Lung (tissue), 12 donors: ENCODE results near the gene CYSLTR2. TPM values are rescaled to one million over a fixed set of nuclear protein-coding genes. Genes with fewer than 3 reads are reported as not detected.
A peak's percentile ranks its signal among the peaks of the same experiment; 100 is the strongest.

Experiments used
- ATAC-seq: fragments of 200-7000 bp; cut with Tn5 transposase; one replicate; pipeline ENCODE4 v1.9.1; 2020; ENCODE audit warnings: moderate number of reproducible peaks; ENCODE audit not compliant: insufficient read depth, low FRiP score
- DNase-seq, 3 donors: peaks; one replicate each; pipeline ENCODE4 v3.0.0-alpha.2; 2013 to 2017
- H3K27ac ChIP-seq, 2 donors: one replicate each; pipeline ENCODE4 v1.5.1; 2013; ENCODE audit warnings: mild to moderate bottlenecking in 2 of 2, moderate library complexity in 2 of 2, control low read depth in 1 of 2, inconsistent platforms in 1 of 2, low read depth in 1 of 2, low read length in 1 of 2
- H3K27me3 ChIP-seq, 3 donors: one replicate each; pipeline ENCODE4 v1.5.1; 2013; ENCODE audit warnings: low read length in 2 of 3; ENCODE audit not compliant: control insufficient read depth in 3 of 3, insufficient read depth in 3 of 3
- H3K36me3 ChIP-seq, 4 donors: one replicate each; pipeline ENCODE4 v1.5.1; 2013; ENCODE audit warnings: low read length in 4 of 4, mild to moderate bottlenecking in 1 of 4, moderate library complexity in 1 of 4; ENCODE audit not compliant: control insufficient read depth in 4 of 4, insufficient read depth in 4 of 4
- H3K4me1 ChIP-seq, 5 donors: one replicate each; pipeline ENCODE4 v1.5.1; 2013; ENCODE audit warnings: low read length in 5 of 5, mild to moderate bottlenecking in 2 of 5, moderate library complexity in 1 of 5; ENCODE audit not compliant: control insufficient read depth in 5 of 5, insufficient read depth in 5 of 5
- H3K4me3 ChIP-seq: one replicate; pipeline ENCODE4 v1.5.1; 2013; ENCODE audit warnings: mild to moderate bottlenecking, control low read depth, moderate library complexity
- H3K9ac ChIP-seq, 2 donors: one replicate each; pipeline ENCODE4 v1.5.1; 2013; ENCODE audit warnings: low read length in 2 of 2, control low read depth in 1 of 2; ENCODE audit not compliant: insufficient read depth in 1 of 2
- H3K9me3 ChIP-seq, 4 donors: one replicate each; pipeline ENCODE4 v1.5.1; 2013; ENCODE audit warnings: low read length in 3 of 4, mild to moderate bottlenecking in 1 of 4, moderate library complexity in 1 of 4; ENCODE audit not compliant: control insufficient read depth in 4 of 4, insufficient read depth in 3 of 4
- CTCF ChIP-seq: IDR thresholded peaks from 2 replicates; pipeline ENCODE4 v1.5.1; 2012; ENCODE audit warnings: mild to moderate bottlenecking; ENCODE audit errors: control extremely low read depth, extremely low read depth
- WGBS, 2 donors: extraction: QIAGEN DNeasy Blood & Tissue Kit; methylation state at CpG; one replicate each; pipeline ENCODE4 v1.1.7; 2013; 5-methylcytosine and 5-hydroxymethylcytosine counted together
- polyA plus RNA-seq, 2 donors: library from polyadenylated mRNA; stranded (reverse); fragments of 200-250 nt; gene quantifications; one replicate each; pipeline ENCODE4 v1.2.1, GENCODE V29; 2013
- total RNA-seq, 2 donors: library from RNA; depleted of rRNA in 1 of 2; stranded (reverse); fragments of >200 nt in 1 of 2; gene quantifications; one replicate each; pipeline ENCODE4 v1.2.1, GENCODE V29; 2014 to 2021
- donor health status: control.
- donor health status: control.
- donor health status: Bipolar disorder and iron deficiency.
- donor health status: healthy.
- donor health status: DM: yes; HTN: yes; CAD: no.

The CYSLTR2 gene
- total and polyA plus RNA-seq, 4 donors = 0.32 to 0.92 (median 0.54) TPM

DNA sequence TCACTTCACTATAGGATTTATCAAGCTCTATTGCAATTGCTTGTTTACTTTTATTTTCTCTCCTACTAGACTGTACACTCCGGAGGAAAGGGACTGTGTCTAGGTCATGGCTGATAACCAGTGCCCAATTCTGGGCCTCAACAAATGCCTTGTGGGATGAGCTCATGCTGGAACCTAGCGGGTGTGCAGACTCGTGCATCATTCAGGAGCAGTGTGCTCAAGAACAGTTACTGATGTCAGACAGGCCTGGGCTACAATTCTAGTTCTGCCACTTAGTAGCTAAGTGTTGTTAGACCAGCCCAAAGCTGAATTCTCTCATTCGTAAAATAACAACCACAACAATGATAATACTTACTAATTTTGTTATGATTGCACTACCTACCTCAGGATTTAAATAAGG, 95.4 kb downstream of the CYSLTR2 start:
- ATAC-seq (no peak), DNase-seq (no peak)
- Histone ChIP-seq H3K27me3 (no peaks in the 10 kb centered on the region), H3K36me3 (no peaks in the 10 kb centered on the region), H3K4me3 (no peak overlapping the region), H3K9ac (no peak overlapping the region), H3K27ac (peak overlapping the region in 1 of 2 donors; percentile 83), H3K4me1 (peaks cover 0 to 9% (median 3%) of the 10 kb centered on the region in 5 donors), H3K9me3 (no peaks in the 10 kb centered on the region)
- no peak for TF ChIP-seq CTCF
- 85 to 92% methylated on average over 4 of the region's 4 CpGs for WGBS, 2 donors

DNA sequence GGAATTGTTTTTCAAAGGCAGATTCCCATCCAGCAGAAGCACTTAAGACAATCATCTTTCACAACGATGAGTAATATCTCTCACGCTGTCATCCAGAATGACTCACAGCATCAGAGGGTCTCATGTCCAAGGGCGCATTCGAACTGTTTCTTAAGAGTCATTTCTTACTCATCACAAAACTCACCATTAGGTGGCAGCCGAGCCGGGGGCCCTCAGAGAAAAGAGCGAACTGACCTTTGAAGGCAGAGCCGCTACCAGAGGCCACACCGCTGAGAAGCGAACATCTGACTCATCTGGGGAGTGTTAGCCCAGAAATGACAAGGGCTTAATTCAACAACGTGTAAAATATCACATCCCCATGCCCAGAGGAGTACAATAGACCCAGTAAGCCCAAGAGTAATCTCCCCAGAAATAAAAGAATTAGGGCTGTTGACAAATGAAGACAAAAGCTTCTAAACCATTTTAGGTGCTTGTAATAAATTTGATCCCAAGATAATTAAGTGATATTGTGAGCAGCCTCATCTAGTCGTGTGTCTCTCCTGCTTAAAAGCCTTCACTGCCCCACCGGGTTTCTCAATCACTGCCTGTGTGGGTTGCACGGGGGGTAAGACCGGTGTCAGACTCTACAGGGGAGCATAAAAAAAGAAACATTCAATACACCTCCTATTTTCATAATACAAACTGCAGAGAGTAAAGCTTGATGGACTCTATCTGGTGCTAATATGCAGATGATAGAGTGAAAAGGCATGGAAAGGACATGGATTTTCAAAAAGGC, 96.2 kb downstream of the CYSLTR2 start:
- DNase-seq (peak; percentile 47 to 50 (median 48)), ATAC-seq (peak; percentile 78)
- no peak for TF ChIP-seq CTCF
- Histone ChIP-seq H3K4me1 (peaks cover 0 to 9% (median 3%) of the 10 kb centered on the region in 5 donors), H3K4me3 (no peak overlapping the region), H3K27me3 (no peaks in the 10 kb centered on the region), H3K9me3 (no peaks in the 10 kb centered on the region), H3K9ac (no peak overlapping the region), H3K27ac (peak overlapping the region; percentile 53 to 94), H3K36me3 (no peaks in the 10 kb centered on the region)
- WGBS, 2 donors = 40 to 61% methylated on average over 15 of the region's 15 CpGs

DNA sequence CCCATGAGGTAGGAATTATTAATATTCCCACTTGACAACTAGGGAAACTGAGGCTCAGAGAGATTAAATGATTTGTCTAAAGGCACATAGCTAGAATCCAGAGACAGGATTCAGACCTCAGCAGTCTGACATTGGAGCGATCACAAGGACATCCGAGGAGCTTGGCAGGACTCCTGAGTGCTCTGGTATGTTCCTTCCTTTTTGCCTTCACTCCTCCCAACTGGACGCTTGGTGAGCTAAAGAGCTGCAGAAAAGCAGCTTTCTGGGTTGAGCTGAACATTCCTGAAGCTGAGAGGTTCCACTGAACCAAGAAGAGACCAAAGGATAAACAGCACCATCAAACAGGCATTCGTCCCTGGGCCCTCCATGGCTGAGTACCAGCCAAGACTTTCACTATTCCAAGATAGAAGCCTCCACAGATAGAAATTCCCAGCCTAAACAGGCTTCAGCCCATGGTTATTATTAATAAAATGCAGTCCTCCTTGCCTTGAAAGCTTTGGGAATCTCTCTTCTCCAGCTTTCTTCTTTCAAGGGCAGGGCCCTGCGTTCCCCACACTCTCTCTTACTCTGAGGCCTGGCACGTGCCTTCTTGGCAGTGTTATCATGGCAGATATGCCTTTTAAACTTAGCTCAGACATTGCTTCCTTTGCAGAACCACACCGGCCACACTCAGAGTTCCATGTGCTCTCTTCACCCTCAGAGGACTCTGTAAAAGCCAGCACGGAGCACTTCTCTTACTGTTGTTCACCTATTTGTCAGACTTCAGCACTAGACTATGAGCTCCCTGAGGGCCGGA, 97.1 kb downstream of the CYSLTR2 start:
- H3K9ac ChIP-seq = no peak overlapping the region
- H3K9me3 ChIP-seq = peaks cover 0 to 3% (median 0%) of the 10 kb centered on the region in 4 donors
- DNase-seq (peak in 1 of 3 donors; percentile 47), ATAC-seq (no peak)
- peaks cover 0 to 9% (median 3%) of the 10 kb centered on the region in 5 donors for H3K4me1 ChIP-seq
- no peak for TF ChIP-seq CTCF
- no peak overlapping the region for H3K4me3 ChIP-seq
- no peaks in the 10 kb centered on the region for H3K27me3 ChIP-seq
- WGBS, 2 donors = 76 to 83% methylated on average over 9 of the region's 9 CpGs
- H3K36me3 ChIP-seq = no peaks in the 10 kb centered on the region
- peak overlapping the region in 1 of 2 donors; percentile 94 for H3K27ac ChIP-seq
